ENCODE measurements around the gene BGLAP. TPM values are rescaled to one million over a fixed set of nuclear protein-coding genes. Genes with fewer than 3 reads are reported as not detected.

Gene BGLAP
- polyA plus RNA-seq, 3 donors, result 2.2 TPM; not detected in 2

- DNase-seq, result no peak
- H4K20me1 ChIP-seq (ENCODE audit: insufficient read depth, low read length), result peaks cover 49% of the 10 kb centered on the region
- peaks cover 77% of the 10 kb centered on the region for H3K79me2 ChIP-seq (ENCODE audit: insufficient read depth, low read length)
- intact Hi-C loops (cut with micrococcal nuclease), result no loop called here
- H3K27me3 Mint-ChIP-seq (ENCODE audit: low read depth in 3 of 3), result peaks cover 0 to 2% (median 0%) of the 10 kb centered on the region in 3 donors
- peaks cover 16% of the 10 kb centered on the region for H3K4me1 Mint-ChIP-seq
- peaks cover 21 to 27% of the 10 kb centered on the region in 2 donors for H3K4me1 ChIP-seq (ENCODE audit: control insufficient read depth in 1 of 2, insufficient read depth in 2 of 2, low read length in 2 of 2)
- no peaks in the 10 kb centered on the region for H3K27me3 ChIP-seq (ENCODE audit: control insufficient read depth in 2 of 2, insufficient read depth in 2 of 2, low read length in 2 of 2)
- H3K4me3 Mint-ChIP-seq, result no peak overlapping the region
- H3K36me3 ChIP-seq (replicated peaks in 1 of 2; ENCODE audit: control insufficient read depth in 1 of 2, insufficient read depth in 2 of 2, low read length in 2 of 2), result peaks cover 67 to 87% of the 10 kb centered on the region in 2 donors
- no peak for TF ChIP-seq CTCF (IDR thresholded peaks at IDR 0.05)
- no peak overlapping the region for H3K27ac ChIP-seq (ENCODE audit: low read depth in 1 of 2, low read length in 2 of 2)
- no peak overlapping the region for H3K4me2 ChIP-seq (replicated peaks; ENCODE audit: extremely low read depth, low read length, poor library complexity, severe bottlenecking)
- no peaks in the 10 kb centered on the region for H3K9me3 Mint-ChIP-seq
- peaks cover 43 to 70% of the 10 kb centered on the region in 2 donors for H3K36me3 Mint-ChIP-seq
- H3K4me3 ChIP-seq (replicated peaks in 1 of 3; ENCODE audit: low read depth in 2 of 3, low read length in 3 of 3), result no peak overlapping the region
- H3K9ac ChIP-seq (ENCODE audit: insufficient read depth, low read length, poor library complexity, severe bottlenecking), result no peak overlapping the region
- no peak overlapping the region for H2AFZ ChIP-seq (ENCODE audit: insufficient read depth, low read depth, low read length, poor library complexity, severe bottlenecking)
- H3K9me3 ChIP-seq (replicated peaks in 1 of 2; ENCODE audit: control insufficient read depth in 1 of 2, insufficient read depth in 1 of 2, low read length in 2 of 2), result no peaks in the 10 kb centered on the region
- peak overlapping the region in 1 of 7 donors; percentile 85 for H3K27ac Mint-ChIP-seq
These were observed 38.7 kb upstream of the BGLAP start for GRCh38 chr1:156203331-156203730.

- Histone ChIP-seq H3K27ac (ENCODE audit: low read depth in 1 of 2, low read length in 2 of 2) (no peak overlapping the region), H2AFZ (ENCODE audit: insufficient read depth, low read depth, low read length, poor library complexity, severe bottlenecking) (no peak overlapping the region), H3K4me3 (replicated peaks in 1 of 3; ENCODE audit: low read depth in 2 of 3, low read length in 3 of 3) (no peak overlapping the region), H3K36me3 (replicated peaks in 1 of 2; ENCODE audit: control insufficient read depth in 1 of 2, insufficient read depth in 2 of 2, low read length in 2 of 2) (peaks cover 70 to 87% of the 10 kb centered on the region in 2 donors), H4K20me1 (ENCODE audit: insufficient read depth, low read length) (peaks cover 36% of the 10 kb centered on the region), H3K79me2 (ENCODE audit: insufficient read depth, low read length) (peaks cover 63% of the 10 kb centered on the region), H3K4me2 (replicated peaks; ENCODE audit: extremely low read depth, low read length, poor library complexity, severe bottlenecking) (no peak overlapping the region), H3K9me3 (replicated peaks in 1 of 2; ENCODE audit: control insufficient read depth in 1 of 2, insufficient read depth in 1 of 2, low read length in 2 of 2) (no peaks in the 10 kb centered on the region), H3K27me3 (ENCODE audit: control insufficient read depth in 2 of 2, insufficient read depth in 2 of 2, low read length in 2 of 2) (no peaks in the 10 kb centered on the region), H3K9ac (ENCODE audit: insufficient read depth, low read length, poor library complexity, severe bottlenecking) (no peak overlapping the region), H3K4me1 (ENCODE audit: control insufficient read depth in 1 of 2, insufficient read depth in 2 of 2, low read length in 2 of 2) (peaks cover 21 to 27% of the 10 kb centered on the region in 2 donors)
- no peak overlapping the region for H3K4me3 Mint-ChIP-seq
- 92% methylated on average over 2 of the region's 3 CpGs for WGBS (ENCODE audit: insufficient coverage)
- intact Hi-C loops (cut with micrococcal nuclease), result no loop called here
- peaks cover 0 to 2% (median 0%) of the 10 kb centered on the region in 3 donors for H3K27me3 Mint-ChIP-seq (ENCODE audit: low read depth in 3 of 3)
- no peaks in the 10 kb centered on the region for H3K9me3 Mint-ChIP-seq
- H3K27ac Mint-ChIP-seq, result peak overlapping the region in 2 of 7 donors; percentile 21 to 32
- no peak for DNase-seq
- H3K4me1 Mint-ChIP-seq, result peaks cover 11% of the 10 kb centered on the region
- peaks cover 51 to 73% of the 10 kb centered on the region in 2 donors for H3K36me3 Mint-ChIP-seq
- no peak for TF ChIP-seq CTCF (IDR thresholded peaks at IDR 0.05)
These were observed 37.3 kb upstream of the BGLAP start for GRCh38 chr1:156204686-156205085.

Data from CD14-positive monocyte (primary cell).